OCI-LY7 (cell line): Measurements from ENCODE around the gene CENPI. TPM values are rescaled to one million over a fixed set of nuclear protein-coding genes. Genes with fewer than 3 reads are reported as not detected.

Experiments used
- BruUV-seq: library from RNA; stranded (reverse); fragments of 400-500 nt; replicated peaks from 2 replicates; lab custom pipeline; 2021; lab: Mats Ljungman, UMichigan
- CTCF ChIA-PET: fragments of 300-600 bp; sonication (Branson Sonifier 250); formaldehyde crosslinking; loops from one replicate; lab custom pipeline; 2022; ENCODE audit warnings: antibody characterized with exemption; ENCODE audit not compliant: unreplicated experiment; lab: Charles Lee
- POLR2A ChIA-PET: fragments of 300-600 bp; sonication (Branson Sonifier 250); formaldehyde crosslinking; loops from one replicate; lab custom pipeline; 2022; ENCODE audit warnings: antibody characterized with exemption; lab: Charles Lee
- DNase-seq: peaks from one replicate; pipeline ENCODE4 v3.0.0-alpha.2; 2015; ENCODE audit warnings: low spot score
- H2AFZ ChIP-seq: fragments of 200-600 bp; sonication (generic), shearing (Covaris generic); 2 replicates; pipeline ENCODE4 v1.6.1; 2014; ENCODE audit warnings: mild to moderate bottlenecking, antibody characterized with exemption, low read length, moderate library complexity
- H3K27ac ChIP-seq: fragments of 200-600 bp; sonication (generic); 2 replicates; pipeline ENCODE4 v1.5.1; 2014; ENCODE audit warnings: mixed run types, low read depth, mild to moderate bottlenecking, moderate library complexity, low read length, inconsistent platforms; ENCODE audit not compliant: poor library complexity, severe bottlenecking
- H3K36me3 ChIP-seq: fragments of 200-600 bp; sonication (generic); 2 replicates; pipeline ENCODE4 v1.6.1; 2014; ENCODE audit warnings: mild to moderate bottlenecking, antibody characterized with exemption, low read length, moderate library complexity, mixed read lengths; ENCODE audit not compliant: insufficient read depth
- H3K4me1 ChIP-seq: fragments of 200-600 bp; sonication (generic); 2 replicates; pipeline ENCODE4 v1.5.1; 2014; ENCODE audit warnings: mild to moderate bottlenecking, low read length; ENCODE audit not compliant: insufficient read depth, poor library complexity, severe bottlenecking
- H3K4me2 ChIP-seq: fragments of 200-600 bp; sonication (generic); 2 replicates; pipeline ENCODE4 v1.6.1; 2014; ENCODE audit warnings: mild to moderate bottlenecking, low read length
- H3K4me3 ChIP-seq: fragments of 200-600 bp; sonication (generic); 2 replicates; pipeline ENCODE4 v1.5.1; 2014; ENCODE audit warnings: mild to moderate bottlenecking, low read depth, low read length; ENCODE audit not compliant: poor library complexity, severe bottlenecking
- H3K79me2 ChIP-seq: fragments of 200-600 bp; sonication (generic); 2 replicates; pipeline ENCODE4 v1.6.1; 2016; ENCODE audit warnings: low read depth, mild to moderate bottlenecking, low read length, moderate library complexity, mixed read lengths; ENCODE audit not compliant: insufficient read depth
- H3K9me2 ChIP-seq: fragments of 200-600 bp; sonication (generic); 2 replicates; pipeline ENCODE4 v1.6.1; 2016; ENCODE audit warnings: mild to moderate bottlenecking, low read length, mixed read lengths; ENCODE audit not compliant: insufficient read depth
- H3K9me3 ChIP-seq: fragments of 200-600 bp; sonication (generic); 2 replicates; pipeline ENCODE4 v1.6.1; 2014; ENCODE audit warnings: mild to moderate bottlenecking, mixed run types, low read length, mixed read lengths
- H4K20me1 ChIP-seq: fragments of 200-600 bp; sonication (generic); 2 replicates; pipeline ENCODE4 v1.6.1; 2014; ENCODE audit warnings: mild to moderate bottlenecking, antibody characterized with exemption, low read length, moderate library complexity, mixed read lengths; ENCODE audit not compliant: insufficient read depth
- EZH2phosphoT487 ChIP-seq: fragments of 200-600 bp; sonication (generic); IDR thresholded peaks from 2 replicates; pipeline ENCODE4 v1.6.1; 2018; ENCODE audit warnings: low read depth, borderline replicate concordance, mild to moderate bottlenecking, mixed run types, antibody characterized with exemption, low read length, moderate library complexity, mixed read lengths
- intact Hi-C: fragments of 100-400 bp; cut with micrococcal nuclease; formaldehyde crosslinking; loops from one replicate; pipeline ENCODE4 v1.10.0; 2022; ENCODE audit not compliant: unreplicated experiment
- total RNA-seq, 2 experiments: library from RNA; depleted of rRNA in 1 of 2; stranded (reverse); fragments of >200 nt in 1 of 2; shearing (Covaris generic) in 1 of 2; gene quantifications; 2 replicates each; pipeline ENCODE4 v1.2.3, GENCODE V29; 2014 to 2022
- TF ChIP-seq, protein P1 (sequence below): fragments of 200-600 bp; sonication (generic); conservative IDR thresholded peaks from 2 replicates; pipeline ENCODE4 v1.5.1; 2014; ENCODE audit warnings: mild to moderate bottlenecking, antibody characterized with exemption, low read length, moderate library complexity, mixed read lengths

CENPI gene
- total RNA-seq, 2 experiments from 2014 or later, result 27.7 to 47.4 TPM

DNA sequence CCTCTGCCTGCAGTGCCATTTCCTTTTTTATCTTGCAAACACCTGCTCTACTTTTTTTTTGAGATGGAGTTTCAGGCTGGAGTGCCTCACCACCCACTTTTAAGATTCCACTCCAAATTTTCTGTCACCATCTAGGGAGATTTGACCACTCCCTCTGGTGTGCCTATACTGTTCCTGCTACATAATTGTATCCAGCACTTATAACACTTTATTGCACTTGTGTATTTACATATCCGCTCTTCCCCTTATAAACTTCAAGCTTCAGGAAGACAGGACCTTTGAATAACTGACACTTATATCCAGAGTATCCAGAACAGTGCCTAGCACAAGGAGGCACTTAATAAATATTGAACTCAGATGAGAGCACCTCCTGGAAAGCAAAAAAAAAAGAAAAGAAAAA lies 6.2 kb upstream of the CENPI start:
- H3K9me3 ChIP-seq, result no peaks in the 10 kb centered on the region
- H4K20me1 ChIP-seq, result no peaks in the 10 kb centered on the region
- TF ChIP-seq EZH2phosphoT487, result no peak
- TF ChIP-seq, protein P1, sequence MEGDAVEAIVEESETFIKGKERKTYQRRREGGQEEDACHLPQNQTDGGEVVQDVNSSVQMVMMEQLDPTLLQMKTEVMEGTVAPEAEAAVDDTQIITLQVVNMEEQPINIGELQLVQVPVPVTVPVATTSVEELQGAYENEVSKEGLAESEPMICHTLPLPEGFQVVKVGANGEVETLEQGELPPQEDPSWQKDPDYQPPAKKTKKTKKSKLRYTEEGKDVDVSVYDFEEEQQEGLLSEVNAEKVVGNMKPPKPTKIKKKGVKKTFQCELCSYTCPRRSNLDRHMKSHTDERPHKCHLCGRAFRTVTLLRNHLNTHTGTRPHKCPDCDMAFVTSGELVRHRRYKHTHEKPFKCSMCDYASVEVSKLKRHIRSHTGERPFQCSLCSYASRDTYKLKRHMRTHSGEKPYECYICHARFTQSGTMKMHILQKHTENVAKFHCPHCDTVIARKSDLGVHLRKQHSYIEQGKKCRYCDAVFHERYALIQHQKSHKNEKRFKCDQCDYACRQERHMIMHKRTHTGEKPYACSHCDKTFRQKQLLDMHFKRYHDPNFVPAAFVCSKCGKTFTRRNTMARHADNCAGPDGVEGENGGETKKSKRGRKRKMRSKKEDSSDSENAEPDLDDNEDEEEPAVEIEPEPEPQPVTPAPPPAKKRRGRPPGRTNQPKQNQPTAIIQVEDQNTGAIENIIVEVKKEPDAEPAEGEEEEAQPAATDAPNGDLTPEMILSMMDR, result no peak
- H3K27ac ChIP-seq, result no peak overlapping the region
- no peak overlapping the region for H3K4me2 ChIP-seq
- no peak overlapping the region for H2AFZ ChIP-seq
- intact Hi-C loops, result no loop called here
- H3K9me2 ChIP-seq, result no peaks in the 10 kb centered on the region
- no peaks in the 10 kb centered on the region for H3K79me2 ChIP-seq
- H3K4me3 ChIP-seq, result no peak overlapping the region
- CTCF ChIA-PET, result no interaction called here
- no TSS peak for BruUV-seq
- H3K36me3 ChIP-seq, result no peaks in the 10 kb centered on the region
- peaks cover 4% of the 10 kb centered on the region for H3K4me1 ChIP-seq
- POLR2A ChIA-PET, result no interaction called here
- DNase-seq, result no peak

DNA sequence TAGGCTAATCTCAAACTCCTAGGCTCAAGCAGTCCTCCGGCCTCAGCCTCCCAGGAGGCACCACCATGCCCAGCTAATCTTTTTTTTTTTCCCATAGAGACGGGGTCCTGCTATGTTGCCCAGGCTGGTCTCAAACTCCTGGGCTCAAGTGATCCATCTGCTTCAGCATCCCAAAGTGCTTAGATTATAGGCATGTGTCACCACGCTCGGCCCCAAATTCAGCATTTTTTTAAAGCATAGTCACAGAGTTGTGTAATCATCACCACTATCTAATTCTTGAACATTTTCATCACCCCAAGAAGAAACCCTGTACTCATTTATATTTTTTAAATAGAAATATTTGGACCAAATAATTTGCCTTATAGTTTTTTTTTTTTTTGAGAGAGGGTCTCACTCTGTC lies 10.3 kb downstream of the CENPI start:
- H3K36me3 ChIP-seq, result peaks cover 60% of the 10 kb centered on the region
- no peaks in the 10 kb centered on the region for H3K4me1 ChIP-seq
- no peaks in the 10 kb centered on the region for H4K20me1 ChIP-seq
- DNase-seq, result no peak
- no peaks in the 10 kb centered on the region for H3K9me3 ChIP-seq
- ChIA-PET CTCF (no interaction called here), POLR2A (no interaction called here)
- no peak overlapping the region for H3K4me2 ChIP-seq
- H3K4me3 ChIP-seq, result no peak overlapping the region
- no peaks in the 10 kb centered on the region for H3K9me2 ChIP-seq
- intact Hi-C loops, result no loop called here
- no peak overlapping the region for H2AFZ ChIP-seq
- H3K79me2 ChIP-seq, result no peaks in the 10 kb centered on the region
- BruUV-seq, result no TSS peak
- TF ChIP-seq, protein P1, result no peak
- TF ChIP-seq EZH2phosphoT487, result no peak
- no peak overlapping the region for H3K27ac ChIP-seq

DNA sequence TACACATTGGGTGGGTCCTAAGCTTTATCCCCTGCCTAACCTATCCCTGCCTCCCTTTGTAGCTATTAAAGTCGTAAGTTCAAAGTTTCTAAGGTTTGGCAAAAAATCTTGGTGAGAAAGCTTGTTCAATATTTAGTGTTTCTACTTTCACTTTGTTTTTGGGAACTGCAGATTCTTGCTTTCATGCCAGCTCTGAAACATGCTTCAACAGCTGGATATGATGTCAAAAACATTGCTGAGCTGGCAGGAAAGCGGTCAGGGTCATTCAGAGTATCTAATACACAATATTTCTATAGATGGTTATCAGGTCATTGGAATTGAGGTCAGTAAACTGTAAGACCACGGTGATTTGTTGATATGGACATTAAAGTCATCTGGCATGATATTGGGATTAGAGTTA lies 19.7 kb downstream of the CENPI start:
- no peaks in the 10 kb centered on the region for H3K9me2 ChIP-seq
- H3K4me1 ChIP-seq, result no peaks in the 10 kb centered on the region
- BruUV-seq, result no TSS peak
- no peak overlapping the region for H3K4me2 ChIP-seq
- no peaks in the 10 kb centered on the region for H4K20me1 ChIP-seq
- H2AFZ ChIP-seq, result no peak overlapping the region
- DNase-seq, result no peak
- no peak overlapping the region for H3K4me3 ChIP-seq
- peaks cover 75% of the 10 kb centered on the region for H3K36me3 ChIP-seq
- TF ChIP-seq, protein P1, result no peak
- no peak for TF ChIP-seq EZH2phosphoT487
- intact Hi-C loops, result no loop called here
- H3K27ac ChIP-seq, result no peak overlapping the region
- no peaks in the 10 kb centered on the region for H3K9me3 ChIP-seq
- POLR2A ChIA-PET, result interaction anchor here (0.6 to 1.5 kb wide), 3 partner anchors 8 to 213 kb away, joined by 3 to 4 read pairs (median 3); partner anchors contain the start of gene CENPI
- no peaks in the 10 kb centered on the region for H3K79me2 ChIP-seq
- CTCF ChIA-PET, result interaction anchor here (0.6 kb wide), 1 partner anchor 341 kb away, joined by 3 read pairs; no protein-coding TSS in a partner anchor
